ENCODE results near the gene CCDC40. TPM values are rescaled to one million over a fixed set of nuclear protein-coding genes. Genes with fewer than 3 reads are reported as not detected.

Gene CCDC40
- total and polyA plus RNA-seq, 2 of the 13 experiments (the other 11 are each of a cell fraction or from before 2014, with no cell fraction given), result 4.1 to 5.5 TPM

DNA sequence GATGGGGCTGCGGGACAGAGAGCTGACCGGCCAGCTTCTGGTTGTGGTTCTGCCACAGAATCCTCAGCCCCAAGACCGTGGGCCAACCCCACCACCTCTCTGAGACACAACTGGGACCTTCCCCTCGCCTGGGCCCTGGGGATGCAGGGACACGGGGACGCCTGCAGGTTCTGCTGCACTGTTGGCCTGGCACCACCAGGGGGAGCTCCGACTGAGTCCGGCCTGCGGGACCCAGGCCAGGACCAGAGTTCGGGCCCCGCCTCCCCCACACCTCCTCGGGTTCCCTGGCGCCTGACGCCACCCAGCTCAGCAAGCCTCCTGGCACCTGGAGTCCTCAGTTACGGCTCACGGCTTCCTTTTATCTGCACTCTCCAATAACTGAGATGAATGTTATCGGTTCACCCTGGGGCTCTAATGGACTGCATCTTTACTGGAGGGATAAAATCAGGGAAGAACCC is 28.0 kb upstream of the CCDC40 start (continued):
- no peak for TF ChIP-seq ZNF484 (CRISPR knock-in tag; IDR thresholded peaks at IDR 0.05; ENCODE audit: borderline replicate concordance, low read depth)
- TF ChIP-seq MTF2 (CRISPR knock-in tag; IDR thresholded peaks at IDR 0.05; ENCODE audit: borderline replicate concordance), result no peak
- no peak for TF ChIP-seq ZBTB1 (CRISPR knock-in tag; IDR thresholded peaks at IDR 0.05; ENCODE audit: borderline replicate concordance)
- no peak for TF ChIP-seq KAT2B (IDR thresholded peaks at IDR 0.05; ENCODE audit: borderline replicate concordance, low read depth, low read length)
- TF ChIP-seq, protein P1, sequence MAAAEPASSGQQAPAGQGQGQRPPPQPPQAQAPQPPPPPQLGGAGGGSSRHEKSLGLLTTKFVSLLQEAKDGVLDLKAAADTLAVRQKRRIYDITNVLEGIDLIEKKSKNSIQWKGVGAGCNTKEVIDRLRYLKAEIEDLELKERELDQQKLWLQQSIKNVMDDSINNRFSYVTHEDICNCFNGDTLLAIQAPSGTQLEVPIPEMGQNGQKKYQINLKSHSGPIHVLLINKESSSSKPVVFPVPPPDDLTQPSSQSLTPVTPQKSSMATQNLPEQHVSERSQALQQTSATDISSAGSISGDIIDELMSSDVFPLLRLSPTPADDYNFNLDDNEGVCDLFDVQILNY (CRISPR knock-in tag; conservative IDR thresholded peaks at IDR 0.05), result no peak
- no peak for TF ChIP-seq GMEB2 (CRISPR knock-in tag; IDR thresholded peaks at IDR 0.05; ENCODE audit: low read depth)
- peak; percentile 61 for TF ChIP-seq BCL6 (CRISPR knock-in tag; IDR thresholded peaks at IDR 0.05)
- no peak for TF ChIP-seq ZBTB7B (CRISPR knock-in tag; IDR thresholded peaks at IDR 0.05)
- no peak for TF ChIP-seq BRCA1 (CRISPR knock-in tag; IDR thresholded peaks at IDR 0.05)
- no peak for TF ChIP-seq PBX3 (CRISPR knock-in tag; IDR thresholded peaks at IDR 0.05; ENCODE audit: borderline replicate concordance)
- TF ChIP-seq, protein P2, sequence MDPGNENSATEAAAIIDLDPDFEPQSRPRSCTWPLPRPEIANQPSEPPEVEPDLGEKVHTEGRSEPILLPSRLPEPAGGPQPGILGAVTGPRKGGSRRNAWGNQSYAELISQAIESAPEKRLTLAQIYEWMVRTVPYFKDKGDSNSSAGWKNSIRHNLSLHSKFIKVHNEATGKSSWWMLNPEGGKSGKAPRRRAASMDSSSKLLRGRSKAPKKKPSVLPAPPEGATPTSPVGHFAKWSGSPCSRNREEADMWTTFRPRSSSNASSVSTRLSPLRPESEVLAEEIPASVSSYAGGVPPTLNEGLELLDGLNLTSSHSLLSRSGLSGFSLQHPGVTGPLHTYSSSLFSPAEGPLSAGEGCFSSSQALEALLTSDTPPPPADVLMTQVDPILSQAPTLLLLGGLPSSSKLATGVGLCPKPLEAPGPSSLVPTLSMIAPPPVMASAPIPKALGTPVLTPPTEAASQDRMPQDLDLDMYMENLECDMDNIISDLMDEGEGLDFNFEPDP (CRISPR knock-in tag; conservative IDR thresholded peaks at IDR 0.05), result 0 out of 2 replicates have a peak, but pooled peaks have one; percentile 82
- TF ChIP-seq RXRB (CRISPR knock-in tag; IDR thresholded peaks at IDR 0.05; ENCODE audit: borderline replicate concordance), result peak; percentile 64; the same call in 1 of the 2 replicates
- no peak for TF ChIP-seq ZNF562 (CRISPR knock-in tag; IDR thresholded peaks at IDR 0.05; ENCODE audit: borderline replicate concordance)
- TF ChIP-seq ZNF260 (CRISPR knock-in tag; IDR thresholded peaks at IDR 0.05; ENCODE audit: borderline replicate concordance, low read depth), result no peak
- TF ChIP-seq SMARCC2 (IDR thresholded peaks at IDR 0.05), result no peak
- 0 out of 2 replicates have a peak, but pooled peaks have one; percentile 62 for TF ChIP-seq ZSCAN9 (CRISPR knock-in tag; IDR thresholded peaks at IDR 0.05; ENCODE audit: borderline replicate concordance)
- no peak for TF ChIP-seq RFX5 (IDR thresholded peaks at IDR 0.05; ENCODE audit: low read depth, low read length)
- no peak for TF ChIP-seq ETV6 (CRISPR knock-in tag; conservative IDR thresholded peaks at IDR 0.05)
- TF ChIP-seq, protein P3, sequence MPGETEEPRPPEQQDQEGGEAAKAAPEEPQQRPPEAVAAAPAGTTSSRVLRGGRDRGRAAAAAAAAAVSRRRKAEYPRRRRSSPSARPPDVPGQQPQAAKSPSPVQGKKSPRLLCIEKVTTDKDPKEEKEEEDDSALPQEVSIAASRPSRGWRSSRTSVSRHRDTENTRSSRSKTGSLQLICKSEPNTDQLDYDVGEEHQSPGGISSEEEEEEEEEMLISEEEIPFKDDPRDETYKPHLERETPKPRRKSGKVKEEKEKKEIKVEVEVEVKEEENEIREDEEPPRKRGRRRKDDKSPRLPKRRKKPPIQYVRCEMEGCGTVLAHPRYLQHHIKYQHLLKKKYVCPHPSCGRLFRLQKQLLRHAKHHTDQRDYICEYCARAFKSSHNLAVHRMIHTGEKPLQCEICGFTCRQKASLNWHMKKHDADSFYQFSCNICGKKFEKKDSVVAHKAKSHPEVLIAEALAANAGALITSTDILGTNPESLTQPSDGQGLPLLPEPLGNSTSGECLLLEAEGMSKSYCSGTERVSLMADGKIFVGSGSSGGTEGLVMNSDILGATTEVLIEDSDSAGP (CRISPR knock-in tag; IDR thresholded peaks at IDR 0.05; ENCODE audit: borderline replicate concordance), result peak; percentile 66
- TF ChIP-seq, protein P4, sequence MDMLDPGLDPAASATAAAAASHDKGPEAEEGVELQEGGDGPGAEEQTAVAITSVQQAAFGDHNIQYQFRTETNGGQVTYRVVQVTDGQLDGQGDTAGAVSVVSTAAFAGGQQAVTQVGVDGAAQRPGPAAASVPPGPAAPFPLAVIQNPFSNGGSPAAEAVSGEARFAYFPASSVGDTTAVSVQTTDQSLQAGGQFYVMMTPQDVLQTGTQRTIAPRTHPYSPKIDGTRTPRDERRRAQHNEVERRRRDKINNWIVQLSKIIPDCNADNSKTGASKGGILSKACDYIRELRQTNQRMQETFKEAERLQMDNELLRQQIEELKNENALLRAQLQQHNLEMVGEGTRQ (IDR thresholded peaks at IDR 0.05; ENCODE audit: low read depth, low read length), result no peak
- TF ChIP-seq, protein P4 (CRISPR knock-in tag; IDR thresholded peaks at IDR 0.05; ENCODE audit: borderline replicate concordance), result no peak
